ENCODE data around the gene SMARCAL1. TPM values are rescaled to one million over a fixed set of nuclear protein-coding genes. Genes with fewer than 3 reads are reported as not detected.

SMARCAL1 gene
- total and polyA plus RNA-seq, 2 of the 13 experiments (the other 11 are each of a cell fraction or from before 2014, with no cell fraction given): 12.7 to 21.3 TPM

GRCh38 chr2:216414772-216415319, 2.6 kb downstream of the SMARCAL1 start (continued):
- TF ChIP-seq HINFP (CRISPR knock-in tag; IDR thresholded peaks at IDR 0.05; ENCODE audit: low read depth) (no peak), ZNF777 (CRISPR knock-in tag; IDR thresholded peaks at IDR 0.05) (no peak), ZNF264 (CRISPR knock-in tag; IDR thresholded peaks at IDR 0.05) (no peak), ZNF547 (CRISPR knock-in tag; IDR thresholded peaks at IDR 0.05) (no peak), PAX8 (CRISPR knock-in tag; IDR thresholded peaks at IDR 0.05; ENCODE audit: borderline replicate concordance) (no peak), NFYB (CRISPR knock-in tag; IDR thresholded peaks at IDR 0.05) (no peak), GTF3A (CRISPR knock-in tag; conservative IDR thresholded peaks at IDR 0.05) (no peak), ZBTB49 (CRISPR knock-in tag; IDR thresholded peaks at IDR 0.05; ENCODE audit: borderline replicate concordance) (no peak), ZFP1 (CRISPR knock-in tag; IDR thresholded peaks at IDR 0.05) (no peak), NONO (IDR thresholded peaks at IDR 0.05) (no peak), NONO (CRISPR knock-in tag; conservative IDR thresholded peaks at IDR 0.05) (no peak), KDM4B (CRISPR knock-in tag; IDR thresholded peaks at IDR 0.05) (no peak), ELF4 (CRISPR knock-in tag; IDR thresholded peaks at IDR 0.05; ENCODE audit: borderline replicate concordance) (no peak), SSRP1 (CRISPR knock-in tag; IDR thresholded peaks at IDR 0.05) (no peak), ZNF263 (CRISPR knock-in tag; IDR thresholded peaks at IDR 0.05) (no peak), KLF11 (CRISPR knock-in tag; IDR thresholded peaks at IDR 0.05) (no peak), ARNT (IDR thresholded peaks at IDR 0.05) (no peak), ZC3H4 (CRISPR knock-in tag; IDR thresholded peaks at IDR 0.05; ENCODE audit: borderline replicate concordance) (no peak), ZNF775 (CRISPR knock-in tag; IDR thresholded peaks at IDR 0.05; ENCODE audit: borderline replicate concordance) (no peak), ZNF326 (CRISPR knock-in tag; IDR thresholded peaks at IDR 0.05; ENCODE audit: borderline replicate concordance) (no peak), CREM (IDR thresholded peaks at IDR 0.05) (no peak), CREM (CRISPR knock-in tag; IDR thresholded peaks at IDR 0.05) (no peak), HNF4G (IDR thresholded peaks at IDR 0.05; ENCODE audit: borderline replicate concordance, low read depth, low read length) (peak; percentile 34; the same call in 1 of the 2 replicates), HNF4G (CRISPR knock-in tag; IDR thresholded peaks at IDR 0.05; ENCODE audit: borderline replicate concordance, low read depth) (no peak), ZNF768 (CRISPR knock-in tag; IDR thresholded peaks at IDR 0.05) (no peak), ZNF557 (CRISPR knock-in tag; IDR thresholded peaks at IDR 0.05) (no peak), PCBP2 (optimal IDR thresholded peaks at IDR 0.05; ENCODE audit: low read depth, low read length, poor library complexity, severe bottlenecking) (no peak), PHF20 (CRISPR knock-in tag; IDR thresholded peaks at IDR 0.05) (no peak), SKIL (CRISPR knock-in tag; IDR thresholded peaks at IDR 0.05; ENCODE audit: borderline replicate concordance) (no peak), ZNF672 (CRISPR knock-in tag; IDR thresholded peaks at IDR 0.05) (no peak)
